ENCODE data around the gene MAP1LC3B. TPM values are rescaled to one million over a fixed set of nuclear protein-coding genes. Genes with fewer than 3 reads are reported as not detected.

Gene MAP1LC3B
- total and polyA plus RNA-seq, 2 donors (not counting 1 experiment from before 2014, with no cell fraction given), result 72.7 to 75.8 TPM

DNA sequence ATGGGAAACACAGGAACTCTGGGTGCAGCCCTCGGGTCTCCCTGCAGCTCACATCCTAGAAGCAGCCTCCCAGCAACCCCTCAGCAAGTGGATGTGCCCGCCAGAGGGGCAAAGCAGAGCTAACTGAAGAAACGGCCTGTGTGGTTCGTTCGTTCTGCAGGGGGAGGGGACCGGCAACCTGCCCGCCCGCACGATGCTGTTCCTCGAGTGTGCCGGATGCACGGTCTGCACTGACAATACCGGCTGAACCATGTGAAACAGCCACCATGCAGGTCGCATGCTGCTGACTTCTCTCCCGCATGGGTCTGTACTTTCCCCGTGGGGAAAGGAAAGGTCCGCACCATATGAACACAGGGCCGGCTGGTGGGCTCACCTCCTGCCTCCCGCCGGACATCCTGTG is 49.6 kb upstream of the MAP1LC3B start:
- Histone ChIP-seq H3K9ac (ENCODE audit: low read length) (no peak overlapping the region), H3K27me3 (replicated peaks in 1 of 4; ENCODE audit: control extremely low read depth in 1 of 4, control insufficient read depth in 3 of 4, insufficient read depth in 4 of 4, low read length in 3 of 4) (no peaks in the 10 kb centered on the region), H3K27ac (ENCODE audit: low read length in 2 of 2) (no peak overlapping the region), H3K79me2 (ENCODE audit: control insufficient read depth, insufficient read depth, low read length) (peaks cover 22% of the 10 kb centered on the region), H2AFZ (ENCODE audit: insufficient read depth, low read depth, low read length, poor library complexity, severe bottlenecking) (no peak overlapping the region), H3K4me2 (replicated peaks; ENCODE audit: low read depth, low read length, poor library complexity, severe bottlenecking) (no peak overlapping the region), H3K4me1 (ENCODE audit: control insufficient read depth in 2 of 2, insufficient read depth in 2 of 2, low read length in 2 of 2) (peaks cover 1 to 4% of the 10 kb centered on the region in 2 donors), H4K20me1 (ENCODE audit: control insufficient read depth, insufficient read depth, low read length, poor library complexity, severe bottlenecking) (peaks cover 9% of the 10 kb centered on the region), H3K4me3 (ENCODE audit: control extremely low read depth in 1 of 5, extremely low read depth in 1 of 5, insufficient read depth in 1 of 5, low read depth in 2 of 5, low read length in 4 of 5) (no peak overlapping the region), H3K36me3 (replicated peaks in 1 of 2; ENCODE audit: control extremely low read depth in 1 of 2, control insufficient read depth in 1 of 2, extremely low read depth in 1 of 2, insufficient read depth in 2 of 2, low read length in 1 of 2) (peaks cover 0 to 53% of the 10 kb centered on the region in 2 experiments), H3K9me3 (ENCODE audit: control extremely low read depth in 1 of 3, control insufficient read depth in 2 of 3, insufficient read depth in 1 of 3, low read length in 2 of 3) (no peaks in the 10 kb centered on the region)
- POLR2A ChIA-PET, result no interaction called here
- no peaks in the 10 kb centered on the region for H3K9me3 Mint-ChIP-seq (ENCODE audit: insufficient read depth)
- H3K27me3 Mint-ChIP-seq, result no peaks in the 10 kb centered on the region
- CTCF ChIA-PET, result no interaction called here
- no peak overlapping the region for H3K4me3 Mint-ChIP-seq
- WGBS (ENCODE audit: insufficient coverage), result 95% methylated on average over 16 of the region's 20 CpGs
- no peak for ATAC-seq (ENCODE audit: low read depth)
- TF ChIP-seq EZH2 (IDR thresholded peaks at IDR 0.05; ENCODE audit: borderline replicate concordance, insufficient read depth, low read depth, low read length, poor library complexity, severe bottlenecking), result no peak
- TF ChIP-seq, protein P1, sequence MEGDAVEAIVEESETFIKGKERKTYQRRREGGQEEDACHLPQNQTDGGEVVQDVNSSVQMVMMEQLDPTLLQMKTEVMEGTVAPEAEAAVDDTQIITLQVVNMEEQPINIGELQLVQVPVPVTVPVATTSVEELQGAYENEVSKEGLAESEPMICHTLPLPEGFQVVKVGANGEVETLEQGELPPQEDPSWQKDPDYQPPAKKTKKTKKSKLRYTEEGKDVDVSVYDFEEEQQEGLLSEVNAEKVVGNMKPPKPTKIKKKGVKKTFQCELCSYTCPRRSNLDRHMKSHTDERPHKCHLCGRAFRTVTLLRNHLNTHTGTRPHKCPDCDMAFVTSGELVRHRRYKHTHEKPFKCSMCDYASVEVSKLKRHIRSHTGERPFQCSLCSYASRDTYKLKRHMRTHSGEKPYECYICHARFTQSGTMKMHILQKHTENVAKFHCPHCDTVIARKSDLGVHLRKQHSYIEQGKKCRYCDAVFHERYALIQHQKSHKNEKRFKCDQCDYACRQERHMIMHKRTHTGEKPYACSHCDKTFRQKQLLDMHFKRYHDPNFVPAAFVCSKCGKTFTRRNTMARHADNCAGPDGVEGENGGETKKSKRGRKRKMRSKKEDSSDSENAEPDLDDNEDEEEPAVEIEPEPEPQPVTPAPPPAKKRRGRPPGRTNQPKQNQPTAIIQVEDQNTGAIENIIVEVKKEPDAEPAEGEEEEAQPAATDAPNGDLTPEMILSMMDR (IDR thresholded peaks at IDR 0.05), result no peak
- no peak for DNase-seq
- intact Hi-C loops (cut with micrococcal nuclease), result no loop called here
- H3K27ac Mint-ChIP-seq, result no peak overlapping the region
- peaks cover 6% of the 10 kb centered on the region for H3K4me1 Mint-ChIP-seq

DNA sequence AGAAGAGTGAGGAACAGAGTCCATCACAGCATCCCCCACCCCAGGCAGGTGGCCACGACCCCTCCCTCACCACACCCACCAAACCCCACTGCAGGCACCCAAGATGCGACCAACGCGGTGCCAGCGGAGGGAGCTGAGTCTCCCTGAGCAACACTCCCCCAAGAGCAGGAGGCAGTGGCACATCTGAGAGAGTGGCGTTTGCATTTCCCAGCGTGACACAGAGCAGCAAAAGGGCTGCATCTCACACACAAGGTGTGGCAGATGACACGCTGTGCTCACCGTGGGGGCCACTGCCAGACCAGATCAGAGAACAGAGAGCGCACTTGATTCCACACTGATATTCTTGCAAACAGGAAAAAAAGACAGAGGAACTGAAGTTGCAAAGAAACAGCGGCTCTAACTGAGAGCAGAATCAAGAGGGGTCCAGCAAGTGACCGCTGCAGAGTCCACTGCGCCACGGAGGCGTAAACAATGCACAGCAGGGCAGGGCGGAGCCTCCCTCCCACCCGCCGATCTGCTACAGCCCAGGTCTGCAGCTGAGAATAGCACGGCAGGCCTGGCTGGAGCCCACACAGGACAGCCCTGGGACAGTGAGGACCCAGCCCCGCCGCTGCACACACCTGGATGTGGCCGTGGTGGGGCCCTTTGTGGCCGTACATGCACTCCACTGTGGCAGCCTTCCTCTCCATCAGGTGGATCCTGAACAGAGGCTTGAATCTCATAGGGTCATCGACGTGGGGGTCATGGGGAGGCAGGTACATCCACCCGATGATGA is 49.0 kb upstream of the MAP1LC3B start:
- no peak for TF ChIP-seq EZH2 (IDR thresholded peaks at IDR 0.05; ENCODE audit: borderline replicate concordance, insufficient read depth, low read depth, low read length, poor library complexity, severe bottlenecking)
- TF ChIP-seq, protein P1 (IDR thresholded peaks at IDR 0.05), result no peak
- Histone ChIP-seq H4K20me1 (ENCODE audit: control insufficient read depth, insufficient read depth, low read length, poor library complexity, severe bottlenecking) (peaks cover 15% of the 10 kb centered on the region), H3K79me2 (ENCODE audit: control insufficient read depth, insufficient read depth, low read length) (peaks cover 28% of the 10 kb centered on the region), H3K4me1 (ENCODE audit: control insufficient read depth in 2 of 2, insufficient read depth in 2 of 2, low read length in 2 of 2) (peaks cover 0 to 4% of the 10 kb centered on the region in 2 donors), H3K9me3 (ENCODE audit: control extremely low read depth in 1 of 3, control insufficient read depth in 2 of 3, insufficient read depth in 1 of 3, low read length in 2 of 3) (no peaks in the 10 kb centered on the region), H3K4me2 (replicated peaks; ENCODE audit: low read depth, low read length, poor library complexity, severe bottlenecking) (no peak overlapping the region), H3K36me3 (replicated peaks in 1 of 2; ENCODE audit: control extremely low read depth in 1 of 2, control insufficient read depth in 1 of 2, extremely low read depth in 1 of 2, insufficient read depth in 2 of 2, low read length in 1 of 2) (peaks cover 0 to 54% of the 10 kb centered on the region in 2 experiments), H3K27me3 (replicated peaks in 1 of 4; ENCODE audit: control extremely low read depth in 1 of 4, control insufficient read depth in 3 of 4, insufficient read depth in 4 of 4, low read length in 3 of 4) (no peaks in the 10 kb centered on the region), H3K9ac (ENCODE audit: low read length) (no peak overlapping the region), H3K4me3 (ENCODE audit: control extremely low read depth in 1 of 5, extremely low read depth in 1 of 5, insufficient read depth in 1 of 5, low read depth in 2 of 5, low read length in 4 of 5) (no peak overlapping the region), H3K27ac (ENCODE audit: low read length in 2 of 2) (no peak overlapping the region), H2AFZ (ENCODE audit: insufficient read depth, low read depth, low read length, poor library complexity, severe bottlenecking) (no peak overlapping the region)
- Mint-ChIP-seq H3K9me3 (ENCODE audit: insufficient read depth) (no peaks in the 10 kb centered on the region), H3K4me1 (peaks cover 5% of the 10 kb centered on the region), H3K27ac (no peak overlapping the region), H3K27me3 (no peaks in the 10 kb centered on the region), H3K4me3 (no peak overlapping the region)
- POLR2A ChIA-PET, result no interaction called here
- intact Hi-C loops (cut with micrococcal nuclease), result no loop called here
- no peak for DNase-seq
- 93% methylated on average over 26 of the region's 26 CpGs for WGBS (ENCODE audit: insufficient coverage)
- CTCF ChIA-PET, result no interaction called here
- no peak for ATAC-seq (ENCODE audit: low read depth)

All from B cell (primary cell).